ENCODE data around the gene DOCK10.

Gene DOCK10

GRCh38 chr2:225076125-225076524 lies 33.9 kb upstream of the DOCK10 start:
- no peak for TF ChIP-seq CTCF (IDR thresholded peaks at IDR 0.05; ENCODE audit: borderline replicate concordance, control extremely low read depth, extremely low read depth, insufficient read depth, missing control alignments)
- DNase-seq (ENCODE audit: low spot score), result no peak
- in situ Hi-C loops (cut with MboI; ENCODE audit: low sequenced_read_pairs, unreplicated experiment), result no loop called here

DNA sequence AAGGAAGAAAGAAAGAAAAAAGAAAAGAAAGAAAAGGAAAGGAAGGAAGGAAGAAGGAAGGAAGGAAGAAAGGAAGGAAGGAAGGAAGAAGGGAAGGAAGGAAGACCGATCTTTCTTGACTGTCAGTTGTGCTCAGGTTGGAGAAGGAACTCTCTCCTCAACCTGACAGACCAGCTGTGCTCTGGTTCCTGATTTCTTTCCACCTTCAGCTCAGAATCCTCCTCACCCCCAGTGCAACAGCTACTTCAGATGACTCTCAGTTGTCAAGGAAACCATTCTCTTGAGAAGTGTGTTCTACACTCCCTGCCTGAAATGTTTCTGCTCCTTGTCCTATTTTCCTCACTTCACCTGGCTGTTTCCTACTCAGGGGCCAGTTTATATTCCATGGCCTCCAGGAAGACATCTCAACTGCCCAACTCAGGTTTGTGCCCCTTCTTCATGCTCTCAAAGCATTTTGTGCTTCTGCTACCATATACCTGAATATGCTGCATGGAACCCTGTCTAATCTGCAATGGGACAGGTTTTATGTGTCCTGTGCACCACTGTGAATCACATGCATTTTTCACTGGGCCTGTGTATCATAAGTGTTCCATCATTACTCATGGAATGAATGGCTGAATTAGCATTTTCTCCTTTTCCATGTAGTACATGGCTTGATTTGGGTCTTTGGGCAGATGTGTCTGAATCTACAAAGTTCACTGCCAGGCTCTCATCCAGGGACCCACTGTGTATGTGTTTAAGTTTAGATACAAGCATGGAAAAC lies 32.8 kb upstream of the DOCK10 start:
- no peak for TF ChIP-seq CTCF (IDR thresholded peaks at IDR 0.05; ENCODE audit: borderline replicate concordance, control extremely low read depth, extremely low read depth, insufficient read depth, missing control alignments)
- in situ Hi-C loops (cut with MboI; ENCODE audit: low sequenced_read_pairs, unreplicated experiment), result no loop called here
- no peak for DNase-seq (ENCODE audit: low spot score)

GRCh38 chr2:225074366-225074765 lies 32.1 kb upstream of the DOCK10 start:
- no peak for DNase-seq (ENCODE audit: low spot score)
- in situ Hi-C loops (cut with MboI; ENCODE audit: low sequenced_read_pairs, unreplicated experiment), result no loop called here
- TF ChIP-seq CTCF (IDR thresholded peaks at IDR 0.05; ENCODE audit: borderline replicate concordance, control extremely low read depth, extremely low read depth, insufficient read depth, missing control alignments), result no peak

- TF ChIP-seq CTCF (IDR thresholded peaks at IDR 0.05; ENCODE audit: borderline replicate concordance, control extremely low read depth, extremely low read depth, insufficient read depth, missing control alignments), result no peak
- in situ Hi-C loops (cut with MboI; ENCODE audit: low sequenced_read_pairs, unreplicated experiment), result no loop called here
- no peak for DNase-seq (ENCODE audit: low spot score)
Measured at GRCh38 chr2:225073198-225073597, 30.9 kb upstream of the DOCK10 start.

DNA sequence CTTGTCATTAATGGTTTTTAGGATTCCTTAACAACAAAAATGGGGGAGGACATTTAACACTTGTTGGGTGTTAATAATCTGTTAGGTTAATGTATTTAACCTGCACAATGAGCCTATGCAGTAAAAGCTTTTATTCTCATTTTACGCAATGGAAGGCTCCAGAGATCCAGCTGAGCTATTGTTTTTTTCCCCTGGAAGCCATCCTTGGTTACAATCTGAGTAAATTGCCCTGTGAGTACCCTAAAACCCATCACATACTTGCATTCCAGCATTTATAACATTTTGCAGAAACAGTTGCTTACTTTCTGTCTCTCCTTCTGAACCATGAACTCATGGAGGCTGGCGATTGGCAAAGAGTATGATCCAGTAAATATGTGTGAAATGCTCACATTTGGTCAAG lies 30.2 kb upstream of the DOCK10 start:
- no peak for DNase-seq (ENCODE audit: low spot score)
- TF ChIP-seq CTCF (IDR thresholded peaks at IDR 0.05; ENCODE audit: borderline replicate concordance, control extremely low read depth, extremely low read depth, insufficient read depth, missing control alignments), result no peak
- in situ Hi-C loops (cut with MboI; ENCODE audit: low sequenced_read_pairs, unreplicated experiment), result no loop called here

GRCh38 chr2:225070811-225071210 lies 28.5 kb upstream of the DOCK10 start:
- no peak for TF ChIP-seq CTCF (IDR thresholded peaks at IDR 0.05; ENCODE audit: borderline replicate concordance, control extremely low read depth, extremely low read depth, insufficient read depth, missing control alignments)
- DNase-seq (ENCODE audit: low spot score), result no peak
- in situ Hi-C loops (cut with MboI; ENCODE audit: low sequenced_read_pairs, unreplicated experiment), result no loop called here
